Skeletal muscle cell (primary cell): ENCODE measurements around the gene SSH2.

Experiments
- DNase-seq: peaks from one replicate; pipeline ENCODE4 v3.0.0-alpha.2; 2010; ENCODE audit warnings: low read depth
- H3K4me3 ChIP-seq: 2 replicates; pipeline ENCODE4 v1.5.1; 2011; ENCODE audit warnings: low read depth, mild to moderate bottlenecking, control low read depth, low read length, moderate library complexity

SSH2 gene

DNA sequence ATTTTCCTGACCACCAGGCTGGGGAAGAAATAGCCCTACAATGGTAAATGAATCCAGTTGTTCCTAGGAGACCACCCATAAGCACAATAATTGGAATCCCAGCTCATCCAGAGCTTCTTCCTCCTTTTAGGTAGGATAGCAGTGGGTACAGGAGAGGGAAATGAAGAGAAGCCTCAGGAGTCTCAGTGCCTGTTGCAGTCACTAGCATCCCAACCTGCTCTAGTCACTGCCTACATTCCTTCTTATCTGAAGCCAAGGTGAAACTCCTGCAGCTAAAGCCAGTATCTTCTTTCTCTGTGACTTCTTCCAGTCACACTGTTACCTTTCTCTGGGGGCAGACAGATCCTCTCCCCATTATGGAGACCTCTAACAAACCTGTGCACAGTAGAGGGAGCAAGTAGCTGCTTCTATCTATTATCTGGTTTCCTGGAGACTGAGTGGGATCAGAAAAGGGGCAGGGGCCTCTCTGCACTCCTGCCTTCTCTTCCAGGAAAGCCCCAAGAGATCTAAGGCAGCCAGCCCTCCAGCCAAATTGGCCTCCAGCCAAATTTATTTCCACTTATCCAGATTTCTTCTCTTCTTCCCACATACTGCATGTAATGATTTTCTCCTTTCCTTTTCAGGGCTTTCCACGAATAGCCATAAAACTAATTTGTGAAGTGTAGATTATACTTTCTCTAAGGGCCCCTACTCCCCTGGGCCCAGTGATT is 85.5 kb downstream of the SSH2 start:
- DNase-seq: peak; percentile 54
- no peak overlapping the region for H3K4me3 ChIP-seq

DNA sequence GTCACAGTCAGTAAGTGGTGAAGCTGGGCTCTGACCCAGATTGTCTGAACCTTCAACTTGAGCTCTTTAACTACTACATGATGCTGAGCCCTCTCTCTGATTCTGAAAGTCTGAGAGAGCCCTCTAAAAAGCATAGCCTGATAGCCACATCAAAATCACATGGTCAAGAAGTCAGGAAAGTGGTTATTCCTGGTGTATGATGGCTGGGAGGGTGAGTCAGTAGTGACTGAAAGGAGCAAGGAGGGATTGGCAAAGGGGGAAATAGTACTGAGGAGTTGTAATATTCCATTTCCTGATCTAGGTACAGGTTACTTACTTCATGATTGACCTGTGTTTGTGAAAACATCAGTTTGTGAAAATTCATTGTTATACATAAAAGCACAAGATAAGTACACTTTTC is 89.1 kb downstream of the SSH2 start:
- no peak for DNase-seq
- no peak overlapping the region for H3K4me3 ChIP-seq

DNA sequence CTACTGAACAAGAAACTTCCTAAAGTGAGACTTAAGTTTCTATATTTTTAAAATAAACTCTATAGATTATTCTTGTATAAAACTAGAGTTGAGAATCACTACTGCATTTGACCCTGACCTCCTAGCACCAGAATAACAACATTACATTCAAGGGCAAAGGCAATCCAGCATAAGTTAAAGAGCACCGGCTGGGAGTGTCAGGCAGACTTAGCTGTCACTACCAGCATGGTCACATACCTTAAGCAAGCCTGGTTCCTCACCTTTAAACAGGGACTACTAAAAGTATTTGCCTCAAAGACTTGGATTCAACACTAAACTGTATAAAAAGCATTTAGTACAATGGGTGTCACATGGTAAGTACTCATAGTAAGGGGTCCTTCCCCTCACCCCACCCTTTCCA is 90.4 kb downstream of the SSH2 start:
- no peak overlapping the region for H3K4me3 ChIP-seq
- DNase-seq: no peak

DNA sequence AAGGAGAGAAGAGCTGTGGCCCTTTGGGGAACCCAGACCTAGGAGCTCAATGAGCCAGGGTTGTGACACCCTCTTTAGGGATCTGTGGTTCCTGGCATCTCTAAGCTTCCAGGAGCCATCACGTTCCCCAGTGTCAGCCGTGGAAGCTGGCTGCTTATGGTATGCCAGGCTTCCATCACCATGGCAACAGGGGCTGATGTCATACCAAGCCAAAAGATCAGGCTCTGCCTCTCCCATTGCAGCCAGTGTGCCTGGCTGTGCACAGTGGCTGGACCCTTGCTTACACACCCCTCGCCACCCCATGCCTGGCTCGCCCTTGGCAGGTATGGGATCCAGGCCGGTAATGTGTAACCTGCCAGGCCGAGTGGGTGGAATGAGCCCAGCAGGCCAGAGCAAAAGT is 91.1 kb downstream of the SSH2 start:
- no peak for DNase-seq
- H3K4me3 ChIP-seq: no peak overlapping the region

DNA sequence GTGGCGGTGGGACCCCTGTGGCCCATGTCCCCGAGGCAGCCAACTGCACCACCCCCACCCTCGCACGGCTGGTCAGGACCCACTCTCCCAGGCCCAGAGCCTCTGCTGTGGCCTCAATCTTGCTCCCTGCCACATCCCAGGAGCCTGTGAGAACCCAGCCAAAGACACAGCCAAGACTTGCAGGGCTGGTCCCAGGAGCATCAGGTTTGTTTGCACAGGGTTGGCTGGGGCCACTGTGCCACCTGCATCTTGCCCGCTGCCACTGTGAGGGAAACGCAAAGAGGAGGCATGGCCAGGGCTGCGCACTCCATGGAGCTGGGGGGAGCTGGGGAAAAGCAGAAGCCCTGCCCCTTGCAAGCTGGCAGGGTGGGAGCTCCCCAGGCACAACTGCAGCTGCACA is 92.5 kb downstream of the SSH2 start:
- H3K4me3 ChIP-seq: no peak overlapping the region
- DNase-seq: no peak

DNA sequence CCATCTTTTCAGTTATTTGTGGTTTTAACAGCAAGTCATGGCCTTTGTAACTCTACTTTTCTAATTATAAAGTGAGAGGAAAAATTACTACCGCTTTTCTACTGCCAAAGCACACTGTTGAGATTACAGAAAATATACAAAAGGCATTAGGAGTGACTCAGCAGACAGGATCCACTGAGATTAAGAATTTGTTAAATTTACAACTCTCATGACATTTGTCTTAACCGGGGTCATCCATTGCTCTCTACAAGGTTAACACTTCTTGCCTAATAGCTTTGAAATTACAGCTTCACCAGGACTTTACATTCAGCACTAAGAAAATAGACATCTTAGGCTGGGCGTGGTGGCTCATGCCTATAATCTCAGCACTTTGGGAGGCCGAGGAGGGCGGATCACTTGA is 93.4 kb downstream of the SSH2 start:
- DNase-seq: no peak
- no peak overlapping the region for H3K4me3 ChIP-seq

DNA sequence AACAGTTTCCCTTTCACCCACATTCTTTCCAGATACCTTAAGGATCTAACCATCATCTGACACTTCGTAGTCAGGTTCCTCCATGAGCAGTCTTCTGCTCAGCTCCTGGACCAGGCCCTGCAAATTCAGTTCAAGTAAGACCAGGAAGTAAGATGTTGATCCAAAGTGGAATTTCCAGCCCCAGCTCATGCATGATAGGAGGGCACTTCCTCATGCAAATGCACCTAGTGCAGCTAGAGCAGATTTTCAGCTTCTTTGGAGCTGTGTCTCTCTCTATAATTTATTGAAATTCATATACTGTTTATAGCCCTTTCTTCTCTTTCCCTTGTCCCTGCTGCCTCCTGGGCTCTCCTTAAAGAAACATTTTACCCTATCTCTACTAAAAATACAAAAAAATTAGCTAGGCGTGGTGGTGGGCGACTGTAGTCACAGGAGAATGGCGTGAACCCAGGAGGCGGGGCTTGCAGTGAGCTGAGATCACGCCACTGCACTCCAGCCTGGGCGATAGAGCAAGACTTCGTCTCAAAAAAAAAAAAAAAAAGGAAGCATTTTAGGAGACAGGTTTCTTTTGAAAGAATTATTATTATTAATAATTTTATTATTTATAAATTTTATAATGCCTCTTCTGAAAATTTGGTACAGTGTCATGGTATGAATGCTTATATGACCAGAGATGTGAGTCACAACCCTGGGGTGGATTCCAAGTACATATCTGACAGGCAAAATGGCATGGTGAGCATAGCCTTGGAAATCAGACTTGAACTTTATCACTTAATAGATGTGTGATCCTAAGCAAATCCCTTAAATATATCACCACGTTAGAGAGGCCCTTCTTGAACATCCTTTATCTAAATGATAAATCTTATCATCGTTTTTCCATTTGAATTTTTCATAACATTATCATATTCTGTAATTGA is 94.3 kb downstream of the SSH2 start:
- DNase-seq: no peak
- no peak overlapping the region for H3K4me3 ChIP-seq

DNA sequence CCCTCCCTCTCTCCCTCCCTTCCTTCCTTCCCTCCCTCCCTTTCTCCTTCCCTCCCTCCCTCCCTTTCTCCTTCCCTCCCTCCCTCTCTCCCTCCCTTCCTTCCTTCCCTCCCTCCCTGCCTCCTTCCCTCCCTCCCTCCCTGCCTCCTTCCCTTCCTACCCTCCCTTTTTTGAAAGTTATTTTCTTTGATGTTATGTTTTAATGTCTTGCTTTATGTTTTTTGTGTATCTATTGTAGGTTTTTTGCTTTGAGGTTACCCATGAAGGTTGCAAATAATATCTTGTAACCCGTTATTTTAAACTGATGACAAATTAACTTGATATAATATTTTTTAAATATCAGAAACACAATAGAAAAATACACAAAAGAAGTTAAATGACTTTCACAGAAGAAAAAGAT is 96.2 kb downstream of the SSH2 start:
- H3K4me3 ChIP-seq: no peak overlapping the region
- no peak for DNase-seq

DNA sequence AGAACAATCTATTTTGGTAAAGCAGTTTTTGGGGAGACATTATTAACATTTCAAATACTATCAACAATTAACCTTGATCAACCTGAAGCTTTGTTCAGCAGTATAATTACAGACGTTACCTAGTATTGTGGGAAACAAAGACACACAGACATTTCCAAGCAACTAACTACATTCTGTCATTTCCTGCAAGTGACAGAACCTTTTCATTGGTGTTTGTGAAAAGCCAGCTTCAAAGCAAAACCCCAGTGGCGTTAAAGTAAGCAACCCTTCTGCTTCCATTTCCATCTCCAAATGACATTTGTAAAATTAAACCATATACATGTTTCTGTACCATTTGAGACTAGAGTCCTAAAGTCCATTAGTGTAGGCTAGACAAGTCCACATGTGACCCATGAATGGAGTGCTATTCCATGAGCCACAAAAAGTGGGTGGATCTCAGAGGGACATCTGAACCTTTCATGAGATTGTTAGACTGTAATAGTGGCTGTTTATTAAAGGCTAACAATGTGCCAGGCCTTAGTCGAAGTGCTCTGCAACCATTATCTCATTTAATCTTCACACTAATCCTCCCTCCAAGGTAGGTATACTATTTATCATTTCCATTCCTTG is 101.2 kb downstream of the SSH2 start:
- DNase-seq: no peak
- no peak overlapping the region for H3K4me3 ChIP-seq

DNA sequence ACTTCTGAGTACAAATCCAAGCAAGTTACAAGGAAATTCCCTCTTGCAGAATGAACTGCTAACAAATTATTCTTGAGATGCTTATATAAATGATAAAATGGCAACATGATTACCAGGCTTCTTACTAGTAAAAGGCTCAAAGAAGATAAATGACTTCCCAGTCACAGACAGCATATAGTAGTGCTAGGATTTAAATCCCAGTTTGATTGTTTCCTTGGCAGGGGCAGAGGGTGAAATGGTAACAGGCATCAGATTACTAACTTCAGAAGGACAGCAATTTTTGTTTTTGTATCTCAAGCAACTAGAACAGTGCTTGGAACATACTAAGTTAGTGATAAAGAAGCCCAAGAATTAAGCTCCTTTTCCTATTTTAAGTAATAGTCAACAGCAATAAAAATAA is 102.8 kb downstream of the SSH2 start:
- no peak overlapping the region for H3K4me3 ChIP-seq
- DNase-seq: no peak

DNA sequence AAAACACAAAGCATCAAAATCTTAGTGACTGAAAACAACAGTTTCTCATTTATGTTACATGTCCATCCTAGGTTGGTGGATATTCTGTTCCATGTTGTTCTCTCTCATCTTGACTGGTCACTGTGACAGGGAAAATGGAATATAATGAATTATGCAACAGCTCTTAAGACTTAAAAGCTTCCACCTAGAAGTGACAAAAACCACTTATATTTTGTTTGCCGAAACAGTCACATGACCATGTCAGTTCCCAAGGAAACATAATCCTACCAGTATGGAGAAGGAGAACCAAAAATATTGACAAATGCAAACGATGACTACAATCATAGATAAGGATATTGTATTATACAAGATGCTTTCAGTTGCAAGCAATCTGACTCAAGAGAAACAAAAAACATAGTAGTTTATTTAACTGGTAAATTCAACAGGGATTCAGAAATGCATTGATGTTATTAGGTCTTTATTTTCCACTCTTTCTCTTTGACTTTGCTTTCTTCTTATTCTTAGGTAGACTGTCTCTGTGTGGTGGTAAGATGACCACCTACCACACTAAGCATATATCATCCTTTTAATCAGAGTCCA is 103.8 kb downstream of the SSH2 start:
- no peak overlapping the region for H3K4me3 ChIP-seq
- no peak for DNase-seq

DNA sequence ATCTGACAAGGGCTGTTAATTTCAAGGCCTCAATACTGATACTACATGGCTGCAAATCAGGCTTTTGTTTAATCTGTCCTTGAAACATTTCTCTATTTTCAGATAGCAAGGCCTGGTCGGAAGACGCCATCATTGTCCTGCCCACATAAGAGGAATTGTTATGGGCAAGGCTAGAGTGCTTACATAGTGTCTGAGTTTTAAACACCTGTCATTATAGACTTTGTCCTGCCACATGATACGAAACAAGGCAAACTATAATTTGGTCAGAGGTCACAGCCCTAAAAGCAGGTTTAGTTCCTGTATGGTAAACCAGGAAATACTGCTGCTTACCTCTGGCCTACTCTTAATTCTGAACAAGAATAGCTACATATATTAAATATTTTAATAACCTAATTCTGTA is 104.4 kb downstream of the SSH2 start:
- no peak for DNase-seq
- H3K4me3 ChIP-seq: no peak overlapping the region

DNA sequence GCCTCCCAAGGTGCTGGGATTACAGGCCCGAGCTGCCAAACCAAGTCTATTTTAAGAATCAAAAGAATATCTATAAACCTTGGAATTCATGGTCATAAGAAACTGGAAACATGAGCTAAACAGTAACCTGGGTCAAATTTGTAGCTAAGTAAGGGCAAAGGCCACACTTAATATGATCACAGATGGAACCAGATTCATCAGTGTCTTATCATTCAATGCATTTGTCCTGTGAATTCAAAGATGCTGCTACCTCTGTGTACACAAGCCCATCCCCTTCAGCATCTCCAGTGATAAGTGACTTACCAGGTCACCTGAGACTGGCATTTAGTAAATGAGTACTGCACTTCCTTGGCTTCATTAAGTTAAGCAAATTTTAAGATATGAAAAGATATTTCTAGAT is 108.1 kb downstream of the SSH2 start:
- no peak for DNase-seq
- H3K4me3 ChIP-seq: no peak overlapping the region

DNA sequence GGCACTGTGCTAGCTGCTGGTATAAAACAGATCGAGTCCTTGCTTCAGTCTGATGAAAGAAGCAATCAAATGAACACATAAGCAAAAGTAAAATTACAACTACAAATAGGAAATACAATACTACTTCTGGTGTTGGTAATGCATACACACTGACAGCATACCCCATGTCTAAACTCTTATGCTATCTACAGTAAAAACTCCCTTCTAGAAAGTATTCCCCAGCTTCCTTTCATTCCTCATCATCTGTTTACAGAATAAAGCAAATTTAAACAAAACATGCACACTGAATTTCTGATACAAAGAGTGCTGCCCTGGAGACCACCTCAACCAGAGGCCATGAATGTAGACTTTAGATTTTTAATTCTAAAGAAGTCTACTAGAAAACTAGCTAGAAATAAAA is 109.6 kb downstream of the SSH2 start:
- H3K4me3 ChIP-seq: no peak overlapping the region
- DNase-seq: no peak

DNA sequence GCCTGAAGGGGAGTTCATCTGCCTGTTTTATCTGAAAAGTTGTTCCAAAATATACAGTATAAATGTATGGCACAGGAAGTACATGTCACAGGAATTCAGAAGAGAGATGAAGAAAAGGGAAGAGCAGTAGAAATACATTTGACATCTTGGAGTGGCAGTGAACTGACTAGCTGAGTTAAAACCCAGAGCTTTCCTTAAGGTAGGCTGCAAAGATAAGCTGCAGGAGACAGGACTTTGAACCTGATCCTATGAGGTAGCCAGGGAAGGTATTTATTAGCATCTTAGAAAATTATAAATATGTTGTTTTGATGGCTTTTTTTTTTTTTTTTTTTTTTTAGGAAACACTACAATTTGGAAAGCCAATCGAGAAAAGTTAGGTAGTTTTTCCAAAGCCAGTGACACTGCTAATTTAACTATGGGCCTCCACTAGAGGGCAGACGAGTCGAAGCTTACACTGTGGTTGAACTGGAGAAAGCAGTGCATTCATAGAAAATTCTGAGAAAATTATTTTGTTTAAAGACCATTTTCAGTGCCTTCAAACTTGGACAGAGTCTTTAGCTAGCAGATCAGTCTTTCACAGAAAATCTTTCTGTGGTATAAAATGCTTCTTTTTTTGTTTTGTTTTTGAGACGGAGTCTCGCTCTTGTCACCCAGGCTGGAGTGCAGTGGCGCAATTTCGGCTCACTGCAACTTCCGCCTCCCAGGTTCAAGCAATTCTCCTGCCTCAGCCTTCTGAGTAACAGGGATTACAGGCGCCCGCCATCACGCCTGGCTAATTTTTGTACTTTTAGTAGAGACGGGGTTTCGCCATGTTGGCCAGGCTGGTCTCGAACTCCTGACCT is 122.3 kb downstream of the SSH2 start:
- H3K4me3 ChIP-seq: no peak overlapping the region
- DNase-seq: peak; percentile 22

DNA sequence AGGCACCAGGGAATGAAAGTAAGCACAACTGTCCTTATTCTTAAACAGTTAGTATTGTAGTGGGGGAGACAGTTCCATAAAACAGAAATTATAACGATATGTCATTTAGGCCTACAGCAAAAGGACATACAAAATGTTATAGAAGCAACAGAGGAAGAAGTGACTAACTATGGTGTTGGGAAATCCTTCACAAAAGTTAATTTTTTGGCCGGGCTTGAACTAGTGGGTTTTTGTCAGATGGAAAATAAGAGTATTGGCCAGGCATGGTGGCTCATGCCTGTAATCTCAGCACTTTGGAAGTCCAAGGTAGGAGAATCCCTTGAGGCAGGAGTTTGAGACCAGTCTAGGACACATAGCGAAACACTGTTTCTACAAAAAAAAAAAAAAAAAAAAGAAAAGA is 127.8 kb downstream of the SSH2 start:
- no peak for DNase-seq

DNA sequence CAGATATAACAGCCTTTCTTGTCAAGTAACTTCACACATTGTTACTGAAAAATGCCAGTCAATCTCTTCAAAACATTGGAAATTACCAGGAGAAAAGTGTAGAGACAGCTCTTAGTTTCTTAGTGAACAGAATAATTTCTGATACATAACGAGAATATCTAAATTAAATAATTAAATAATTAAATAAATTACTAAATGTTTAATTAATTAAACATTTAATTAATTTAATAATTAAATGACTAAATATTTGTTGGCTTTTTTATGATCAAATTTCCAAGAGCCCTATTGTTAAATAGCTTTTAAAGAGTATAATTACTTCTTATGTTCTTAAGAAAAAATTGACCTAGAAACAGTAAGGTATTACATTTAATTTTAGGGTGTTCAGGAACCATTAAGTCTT is 129.6 kb downstream of the SSH2 start:
- no peak overlapping the region for H3K4me3 ChIP-seq
- no peak for DNase-seq

More for the DNA sequence above, 127.8 kb downstream of the SSH2 start:
- no peak overlapping the region for H3K4me3 ChIP-seq

DNA sequence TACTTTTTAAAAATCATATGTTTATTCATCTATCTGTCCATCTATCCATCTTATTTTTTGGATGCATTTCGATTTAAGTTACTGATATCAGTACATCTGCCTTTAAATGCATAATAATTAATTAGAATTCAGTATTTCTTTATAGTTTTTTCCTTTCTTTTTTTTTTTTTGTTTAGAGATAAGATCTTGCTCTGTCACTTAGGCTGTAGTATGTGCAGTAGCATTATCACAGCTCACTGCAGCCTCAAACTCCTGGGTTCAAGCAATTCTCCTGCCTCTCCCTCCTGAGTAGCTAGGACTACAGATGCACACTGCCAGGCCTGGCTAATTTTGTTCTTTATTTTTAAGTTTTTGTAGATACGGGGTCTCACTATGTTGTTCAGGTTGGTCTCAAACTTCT is 133.4 kb downstream of the SSH2 start:
- H3K4me3 ChIP-seq: no peak overlapping the region
- no peak for DNase-seq

DNA sequence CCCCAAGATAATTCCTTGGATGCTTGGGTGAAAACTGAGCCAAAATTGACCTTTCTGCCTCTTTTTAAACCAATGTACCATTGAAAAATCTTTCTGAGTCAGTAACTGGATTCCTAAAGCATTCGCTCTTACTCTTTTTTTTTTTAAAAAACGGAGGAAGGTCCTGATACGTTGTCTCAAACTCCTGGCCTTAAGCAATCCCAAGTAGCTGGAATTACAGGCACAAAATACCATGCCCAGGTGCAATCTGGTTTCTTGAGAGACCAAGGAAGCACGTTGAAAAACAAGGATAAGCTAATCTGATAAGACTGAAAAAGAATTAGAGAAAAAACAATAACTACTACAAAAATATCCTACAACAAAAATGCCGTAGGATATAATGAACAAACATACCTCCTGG is 136.5 kb downstream of the SSH2 start:
- DNase-seq: no peak
- H3K4me3 ChIP-seq: no peak overlapping the region
